Measurements from ENCODE around the gene ASIC4. TPM values are rescaled to one million over a fixed set of nuclear protein-coding genes. Genes with fewer than 3 reads are reported as not detected.

Gene ASIC4
- total and polyA plus RNA-seq, 2 of the 8 experiments (the other 6 are each of a cell fraction or from before 2014, with no cell fraction given), result 0.12 to 0.22 TPM

- no peak for TF ChIP-seq SAP30 (IDR thresholded peaks at IDR 0.05; ENCODE audit: insufficient read depth, insufficient replicate concordance, low read length)
- no peak for TF ChIP-seq KDM5A (IDR thresholded peaks at IDR 0.05; ENCODE audit: low read length)
- TF ChIP-seq CTCF (IDR thresholded peaks at IDR 0.05; ENCODE audit: control extremely low read depth in 1 of 3, insufficient read depth in 1 of 3, low read depth in 1 of 3, low read length in 3 of 3), result no peak
- TF ChIP-seq TBP (IDR thresholded peaks at IDR 0.05; ENCODE audit: low read depth, low read length), result no peak; the same call in 1 of the 2 replicates
- no peak for TF ChIP-seq CBX8 (IDR thresholded peaks at IDR 0.05; ENCODE audit: borderline replicate concordance, low read depth, low read length)
- TF ChIP-seq ATF3 (IDR thresholded peaks at IDR 0.05; ENCODE audit: insufficient read depth, low read depth, low read length), result no peak
- TF ChIP-seq FOSL1 (IDR thresholded peaks at IDR 0.05; ENCODE audit: insufficient read depth, low read depth, low read length), result no peak
- TF ChIP-seq USF2 (IDR thresholded peaks at IDR 0.05; ENCODE audit: low read length), result 0 out of 2 replicates have a peak, but pooled peaks have one; percentile 17
- no peak for TF ChIP-seq KDM1A (IDR thresholded peaks at IDR 0.05; ENCODE audit: borderline replicate concordance, low read length)
- peak; percentile 99 for TF ChIP-seq CREB1 (IDR thresholded peaks at IDR 0.05)
- TF ChIP-seq SP2 (IDR thresholded peaks at IDR 0.05; ENCODE audit: low read length), result no peak
- TF ChIP-seq JUN (IDR thresholded peaks at IDR 0.05; ENCODE audit: low read depth, low read length), result 0 out of 2 replicates have a peak, but pooled peaks have one; percentile 38
- peak; percentile 61 for TF ChIP-seq MAX (IDR thresholded peaks at IDR 0.05)
- TF ChIP-seq PHF8 (conservative IDR thresholded peaks at IDR 0.05; ENCODE audit: low read depth, low read length), result no peak
- no peak for TF ChIP-seq CHD1 (IDR thresholded peaks at IDR 0.05; ENCODE audit: low read depth, low read length)
- no peak for TF ChIP-seq HDAC6 (IDR thresholded peaks at IDR 0.05; ENCODE audit: low read depth, low read length)
These were observed 29.5 kb downstream of the ASIC4 start, which contains the start of the genes CHPF and TMEM198 (continued) for GRCh38 chr2:219543596-219544358.
